ENCODE data around the gene TATDN2.

The TATDN2 gene

DNA sequence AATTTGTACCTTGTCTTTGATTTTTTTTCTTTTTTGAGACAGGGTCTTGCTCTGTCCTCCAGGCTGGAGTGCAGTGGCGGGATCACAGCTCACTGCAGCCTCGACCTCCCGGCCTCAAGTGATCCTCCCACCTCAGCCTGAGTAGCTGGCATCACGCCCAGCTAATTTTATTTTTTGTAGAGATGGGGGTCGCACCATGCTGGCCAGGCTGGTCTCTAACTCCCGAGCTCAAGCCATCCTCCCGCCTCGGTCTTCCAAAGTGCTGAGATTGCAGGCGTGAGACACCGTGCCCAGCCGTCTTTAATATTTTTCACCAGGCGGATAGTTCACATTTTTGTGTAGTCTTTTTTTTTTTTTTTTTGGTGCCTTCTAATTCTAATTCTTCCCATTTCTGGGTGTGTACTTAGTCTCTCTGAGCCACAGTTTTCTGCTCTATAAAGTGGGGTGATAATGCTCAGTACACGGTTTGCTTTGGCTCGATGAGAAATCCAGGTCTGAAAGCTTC, 528 bp upstream of the TATDN2 start:
- Histone ChIP-seq H3K27ac (peak overlapping the region; percentile 59), H3K36me3 (ENCODE audit: insufficient read depth) (no peaks in the 10 kb centered on the region), H3K9ac (peak overlapping the region; percentile 90; the same call in 1 of the 2 replicates), H4K20me1 (ENCODE audit: insufficient read depth) (no peaks in the 10 kb centered on the region), H3K27me3 (ENCODE audit: insufficient read depth, low read depth) (no peaks in the 10 kb centered on the region), H3K4me3 (IDR thresholded peaks at IDR 0.05; ENCODE audit: insufficient read depth, low read depth, low read length) (no peak overlapping the region), H2AFZ (ENCODE audit: low read depth) (peak overlapping the region; percentile 45; the same call in 1 of the 2 replicates), H3K79me2 (ENCODE audit: insufficient read depth, low read depth) (peaks cover 32% of the 10 kb centered on the region), H3K4me1 (ENCODE audit: low read depth, poor library complexity, severe bottlenecking) (peaks cover 26% of the 10 kb centered on the region), H3K4me2 (peak overlapping the region; percentile 64)
- TF ChIP-seq, protein P1, sequence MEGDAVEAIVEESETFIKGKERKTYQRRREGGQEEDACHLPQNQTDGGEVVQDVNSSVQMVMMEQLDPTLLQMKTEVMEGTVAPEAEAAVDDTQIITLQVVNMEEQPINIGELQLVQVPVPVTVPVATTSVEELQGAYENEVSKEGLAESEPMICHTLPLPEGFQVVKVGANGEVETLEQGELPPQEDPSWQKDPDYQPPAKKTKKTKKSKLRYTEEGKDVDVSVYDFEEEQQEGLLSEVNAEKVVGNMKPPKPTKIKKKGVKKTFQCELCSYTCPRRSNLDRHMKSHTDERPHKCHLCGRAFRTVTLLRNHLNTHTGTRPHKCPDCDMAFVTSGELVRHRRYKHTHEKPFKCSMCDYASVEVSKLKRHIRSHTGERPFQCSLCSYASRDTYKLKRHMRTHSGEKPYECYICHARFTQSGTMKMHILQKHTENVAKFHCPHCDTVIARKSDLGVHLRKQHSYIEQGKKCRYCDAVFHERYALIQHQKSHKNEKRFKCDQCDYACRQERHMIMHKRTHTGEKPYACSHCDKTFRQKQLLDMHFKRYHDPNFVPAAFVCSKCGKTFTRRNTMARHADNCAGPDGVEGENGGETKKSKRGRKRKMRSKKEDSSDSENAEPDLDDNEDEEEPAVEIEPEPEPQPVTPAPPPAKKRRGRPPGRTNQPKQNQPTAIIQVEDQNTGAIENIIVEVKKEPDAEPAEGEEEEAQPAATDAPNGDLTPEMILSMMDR (conservative IDR thresholded peaks at IDR 0.05; ENCODE audit: low read depth, low read length), result no peak

DNA sequence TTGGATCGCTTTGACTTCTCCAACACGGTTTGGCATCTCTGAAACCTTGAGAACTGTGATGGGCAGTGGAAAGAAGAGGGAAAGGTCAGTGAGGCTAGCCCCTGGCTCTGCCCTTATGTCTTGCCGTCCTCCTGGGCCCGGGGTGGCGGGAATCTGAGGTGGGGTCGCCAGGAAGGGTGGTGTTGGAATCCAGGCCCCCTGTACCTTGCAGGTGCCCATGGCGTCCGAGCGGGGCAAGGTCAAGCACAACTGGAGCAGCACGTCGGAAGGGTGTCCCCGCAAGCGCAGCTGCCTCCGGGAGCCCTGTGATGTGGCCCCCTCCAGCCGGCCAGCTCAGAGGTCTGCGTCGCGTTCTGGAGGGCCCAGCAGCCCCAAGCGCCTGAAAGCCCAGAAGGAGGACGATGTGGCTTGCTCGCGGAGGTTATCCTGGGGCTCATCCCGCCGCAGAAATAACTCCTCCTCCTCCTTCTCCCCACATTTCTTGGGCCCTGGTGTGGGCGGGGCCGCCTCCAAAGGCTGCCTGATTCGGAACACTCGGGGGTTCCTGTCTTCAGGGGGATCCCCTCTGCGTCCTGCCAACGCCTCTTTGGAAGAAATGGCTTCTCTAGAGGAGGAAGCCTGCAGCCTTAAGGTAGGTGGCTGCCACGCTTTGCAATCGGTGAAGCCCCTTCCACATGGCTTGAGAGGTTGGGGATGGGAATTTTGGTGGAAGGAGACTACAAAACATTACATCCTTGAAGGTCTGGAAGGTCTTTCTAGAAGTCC, 907 bp downstream of the TATDN2 start:
- Histone ChIP-seq H3K4me2 (peak overlapping the region; percentile 76), H3K4me3 (IDR thresholded peaks at IDR 0.05; ENCODE audit: insufficient read depth, low read depth, low read length) (peak overlapping the region; percentile 21), H3K36me3 (ENCODE audit: insufficient read depth) (no peaks in the 10 kb centered on the region), H4K20me1 (ENCODE audit: insufficient read depth) (no peaks in the 10 kb centered on the region), H3K27ac (peak overlapping the region; percentile 74), H3K27me3 (ENCODE audit: insufficient read depth, low read depth) (no peaks in the 10 kb centered on the region), H3K79me2 (ENCODE audit: insufficient read depth, low read depth) (peaks cover 40% of the 10 kb centered on the region), H3K4me1 (ENCODE audit: low read depth, poor library complexity, severe bottlenecking) (peaks cover 19% of the 10 kb centered on the region), H3K9ac (peak overlapping the region; percentile 90), H2AFZ (ENCODE audit: low read depth) (peak overlapping the region; percentile 38; the same call in 1 of the 2 replicates)
- TF ChIP-seq, protein P1 (conservative IDR thresholded peaks at IDR 0.05; ENCODE audit: low read depth, low read length), result no peak

DNA sequence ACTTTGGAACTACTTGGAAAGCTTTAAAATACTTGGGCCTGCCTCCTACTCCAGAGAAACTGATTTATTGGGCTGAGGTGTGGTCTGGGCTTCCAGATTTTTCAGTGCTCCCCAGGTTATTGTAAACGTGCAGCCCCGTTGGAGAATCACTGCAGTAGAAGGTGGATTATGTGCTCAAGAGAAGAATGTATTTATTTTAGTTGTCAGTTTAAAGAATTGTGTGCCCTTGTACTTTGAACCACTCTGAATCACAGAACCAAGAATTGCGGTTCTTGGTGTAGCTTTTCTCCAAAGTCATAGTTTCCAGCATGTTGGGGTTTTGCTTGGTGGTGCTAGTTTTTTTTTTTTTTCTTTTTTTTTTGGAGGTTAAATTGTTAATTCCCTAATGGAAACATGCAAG, 1.6 kb downstream of the TATDN2 start:
- no peak overlapping the region for H2AFZ ChIP-seq (ENCODE audit: low read depth)
- peaks cover 40% of the 10 kb centered on the region for H3K79me2 ChIP-seq (ENCODE audit: insufficient read depth, low read depth)

DNA sequence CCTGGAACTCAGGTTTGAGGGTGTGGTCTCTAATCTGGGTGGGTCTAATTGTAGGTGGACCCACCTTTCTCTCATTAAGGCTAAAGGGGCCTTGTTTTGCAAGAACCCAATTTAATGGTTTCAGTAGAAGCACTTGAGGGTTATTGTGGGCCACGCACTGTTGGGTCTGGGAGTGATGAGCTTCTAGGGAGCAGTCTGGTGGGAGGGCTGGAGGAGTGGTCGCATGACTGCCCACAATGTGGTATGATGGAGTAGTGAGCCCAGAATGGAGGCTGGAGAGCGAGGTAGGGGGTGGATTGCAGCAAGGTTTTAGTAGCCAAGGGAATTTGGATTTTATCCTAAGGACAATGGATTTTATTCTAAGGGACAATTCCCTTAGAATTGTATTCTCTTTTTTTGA, 2.7 kb downstream of the TATDN2 start:
- Histone ChIP-seq H3K79me2 (ENCODE audit: insufficient read depth, low read depth) (peaks cover 40% of the 10 kb centered on the region), H3K27ac (no peak overlapping the region), H4K20me1 (ENCODE audit: insufficient read depth) (no peaks in the 10 kb centered on the region), H3K36me3 (ENCODE audit: insufficient read depth) (no peaks in the 10 kb centered on the region), H2AFZ (ENCODE audit: low read depth) (no peak overlapping the region), H3K4me2 (peak overlapping the region; percentile 76), H3K27me3 (ENCODE audit: insufficient read depth, low read depth) (no peaks in the 10 kb centered on the region), H3K4me3 (IDR thresholded peaks at IDR 0.05; ENCODE audit: insufficient read depth, low read depth, low read length) (no peak overlapping the region), H3K4me1 (ENCODE audit: low read depth, poor library complexity, severe bottlenecking) (peaks cover 19% of the 10 kb centered on the region), H3K9ac (no peak overlapping the region; the same call in 1 of the 2 replicates)
- TF ChIP-seq, protein P1 (conservative IDR thresholded peaks at IDR 0.05; ENCODE audit: low read depth, low read length), result no peak

More for the DNA sequence above, 1.6 kb downstream of the TATDN2 start:
- Histone ChIP-seq H3K4me2 (peak overlapping the region; percentile 76), H4K20me1 (ENCODE audit: insufficient read depth) (no peaks in the 10 kb centered on the region), H3K4me1 (ENCODE audit: low read depth, poor library complexity, severe bottlenecking) (peaks cover 19% of the 10 kb centered on the region), H3K27me3 (ENCODE audit: insufficient read depth, low read depth) (no peaks in the 10 kb centered on the region), H3K4me3 (IDR thresholded peaks at IDR 0.05; ENCODE audit: insufficient read depth, low read depth, low read length) (peak overlapping the region; percentile 1), H3K9ac (peak overlapping the region; percentile 90; the same call in 1 of the 2 replicates), H3K27ac (peak overlapping the region; percentile 74), H3K36me3 (ENCODE audit: insufficient read depth) (no peaks in the 10 kb centered on the region)
- TF ChIP-seq, protein P1 (conservative IDR thresholded peaks at IDR 0.05; ENCODE audit: low read depth, low read length), result no peak
